Measurements from ENCODE around the gene KIR3DL3.
A peak's percentile ranks its signal among the peaks of the same experiment; 100 is the strongest.
"Not testable (repeated sequence)": the region's sequence is repeated elsewhere in the genome, so short reads cannot be mapped to it uniquely, and the experiment has no call there.

The KIR3DL3 gene

GRCh38 chr19:54724142-54724541 lies at the start of gene KIR3DL3:
Gene KIR3DL3 (plus strand): TSS chr19:54724442. CDS start chr19:54724497, 55 bp downstream.
- DNase-seq: no peak
- no peak for TF ChIP-seq POLR2A (IDR thresholded peaks at IDR 0.05; ENCODE audit: low read length)
- TF ChIP-seq GATA1 (IDR thresholded peaks at IDR 0.05; ENCODE audit: low read depth, low read length): no peak

- peak; percentile 19 to 54 for DNase-seq
Measured at GRCh38 chr19:54676210-54676834, 47.9 kb upstream of the KIR3DL3 start.

GRCh38 chr19:54677217-54677616 lies 47.0 kb upstream of the KIR3DL3 start:
- DNase-seq: no peak
- TF ChIP-seq GATA1 (IDR thresholded peaks at IDR 0.05; ENCODE audit: low read depth, low read length): no peak
- TF ChIP-seq POLR2A (IDR thresholded peaks at IDR 0.05; ENCODE audit: low read length): no peak

- DNase-seq: not testable (repeated sequence)
Measured at GRCh38 chr19:54681596-54681995, 42.6 kb upstream of the KIR3DL3 start.

DNA sequence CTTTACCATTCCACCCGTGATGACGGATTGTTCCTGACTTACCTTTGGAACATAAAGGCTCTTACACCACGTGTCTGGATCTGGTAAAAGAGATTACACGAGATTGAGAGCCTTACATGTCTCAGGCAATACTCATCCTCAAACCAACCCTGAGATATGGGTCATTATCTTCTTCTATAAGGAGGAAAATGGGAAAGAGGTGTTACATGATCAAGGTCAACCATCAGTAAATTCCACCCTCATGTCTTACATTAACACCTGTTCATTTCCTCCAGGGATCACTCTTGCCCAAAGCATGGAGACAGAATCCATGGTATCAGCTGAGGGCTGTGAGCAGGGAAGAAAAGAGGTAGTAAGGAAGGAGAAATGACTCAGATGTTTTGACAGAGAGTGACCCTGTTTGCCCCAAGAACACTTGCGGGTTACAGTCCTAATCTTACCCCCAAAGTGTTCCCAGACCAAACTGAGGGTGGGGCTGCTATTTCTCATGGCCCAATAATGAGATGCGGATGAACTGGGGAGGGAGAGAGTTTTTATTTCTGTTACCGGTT lies 41.9 kb upstream of the KIR3DL3 start:
- TF ChIP-seq GATA1 (IDR thresholded peaks at IDR 0.05; ENCODE audit: low read depth, low read length) (no peak), POLR2A (IDR thresholded peaks at IDR 0.05; ENCODE audit: low read length) (no peak)
- no peak for DNase-seq

- peak; percentile 6 to 8 for DNase-seq
Measured at GRCh38 chr19:54684527-54684926, 39.7 kb upstream of the KIR3DL3 start.

GRCh38 chr19:54691582-54692297 lies 32.5 kb upstream of the KIR3DL3 start:
- TF ChIP-seq POLR2A (IDR thresholded peaks at IDR 0.05; ENCODE audit: low read length) (no peak), GATA1 (IDR thresholded peaks at IDR 0.05; ENCODE audit: low read depth, low read length) (no peak)
- no peak for DNase-seq

More at GRCh38 chr19:54684527-54684926, 39.7 kb upstream of the KIR3DL3 start:
- no peak for TF ChIP-seq POLR2A (IDR thresholded peaks at IDR 0.05; ENCODE audit: low read length)
- TF ChIP-seq GATA1 (IDR thresholded peaks at IDR 0.05; ENCODE audit: low read depth, low read length): no peak

DNA sequence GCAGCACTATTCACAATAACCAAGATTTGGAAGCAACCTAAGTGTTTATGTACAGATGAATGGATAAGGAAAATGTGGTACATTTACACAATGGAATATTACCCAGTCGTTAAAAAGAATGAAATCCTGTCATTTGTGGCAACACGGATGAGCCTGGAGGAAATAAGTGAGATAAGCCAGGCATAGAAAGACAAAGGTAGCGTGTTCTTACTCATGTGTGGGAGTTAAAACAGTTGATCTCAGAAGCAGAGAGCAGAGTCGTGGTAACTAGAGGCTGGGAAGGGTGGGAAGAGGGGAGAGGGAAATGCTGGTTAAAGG lies 32.0 kb upstream of the KIR3DL3 start:
- no peak for TF ChIP-seq GATA1 (IDR thresholded peaks at IDR 0.05; ENCODE audit: low read depth, low read length)
- TF ChIP-seq POLR2A (IDR thresholded peaks at IDR 0.05; ENCODE audit: low read length): no peak
- no peak for DNase-seq

DNA sequence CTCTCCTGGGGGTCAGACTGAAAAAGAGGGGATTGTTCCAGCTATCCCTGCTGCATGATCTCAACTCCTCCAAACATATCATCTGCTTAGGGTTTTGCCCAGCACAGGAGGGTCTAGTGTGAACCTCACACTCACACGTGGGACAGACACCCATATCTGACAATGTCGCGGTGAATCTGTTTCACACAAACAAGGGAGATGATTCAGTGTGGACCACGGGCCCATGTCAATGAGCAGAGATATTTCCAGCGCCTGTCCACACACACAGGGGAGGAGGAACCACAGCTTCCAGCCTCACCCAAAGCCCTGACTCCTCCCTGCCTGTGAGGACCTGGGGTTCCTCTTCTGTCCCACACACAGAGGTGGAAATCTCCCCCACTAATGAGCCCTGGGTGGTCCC lies 29.6 kb upstream of the KIR3DL3 start:
- DNase-seq: no peak
- no peak for TF ChIP-seq POLR2A (IDR thresholded peaks at IDR 0.05; ENCODE audit: low read length)
- no peak for TF ChIP-seq GATA1 (IDR thresholded peaks at IDR 0.05; ENCODE audit: low read depth, low read length)

DNA sequence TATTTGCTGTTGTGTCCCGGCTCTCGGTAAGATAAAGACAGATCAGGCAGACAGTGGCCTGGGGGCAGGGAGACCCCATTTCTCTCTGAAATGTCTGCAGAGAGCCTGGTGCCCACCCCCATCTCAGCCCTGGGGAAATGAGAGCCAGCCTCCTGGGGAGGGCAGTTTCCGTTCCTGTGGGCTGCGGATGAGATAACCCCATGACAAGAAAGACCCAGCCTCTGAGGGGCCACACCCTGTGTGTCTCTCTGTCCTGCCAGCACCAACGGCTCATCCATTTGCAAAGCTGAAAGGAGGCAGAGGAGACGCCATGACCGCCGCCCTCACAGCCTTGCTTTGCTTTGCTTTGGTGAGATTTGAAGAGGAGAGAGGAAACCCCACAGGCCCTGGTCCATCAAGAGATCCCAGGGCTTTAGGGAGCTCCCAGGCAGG lies 28.1 kb upstream of the KIR3DL3 start:
- TF ChIP-seq GATA1 (IDR thresholded peaks at IDR 0.05; ENCODE audit: low read depth, low read length) (no peak), POLR2A (IDR thresholded peaks at IDR 0.05; ENCODE audit: low read length) (no peak)
- DNase-seq: no peak

DNA sequence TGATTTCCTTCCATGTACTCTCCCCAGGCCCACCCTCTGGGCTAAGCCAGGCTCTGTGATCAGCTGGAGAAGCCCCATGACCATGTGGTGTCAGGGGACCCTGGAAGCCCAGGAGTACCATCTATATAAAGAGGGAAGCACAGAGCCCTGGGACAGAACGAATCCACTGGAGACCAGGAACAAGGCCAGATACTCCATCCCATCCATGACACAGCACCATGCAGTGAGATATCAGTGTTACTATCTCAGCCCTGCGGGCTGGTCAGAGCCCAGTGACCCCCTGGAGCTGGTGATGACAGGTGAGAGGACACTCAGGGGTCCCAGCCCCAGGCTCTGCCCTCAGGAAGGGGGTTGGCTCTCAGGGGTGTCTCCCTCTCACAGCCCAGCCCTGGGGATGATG lies 27.5 kb upstream of the KIR3DL3 start:
- TF ChIP-seq GATA1 (IDR thresholded peaks at IDR 0.05; ENCODE audit: low read depth, low read length) (no peak), POLR2A (IDR thresholded peaks at IDR 0.05; ENCODE audit: low read length) (no peak)
- no peak for DNase-seq

GRCh38 chr19:54697716-54698115 lies 26.5 kb upstream of the KIR3DL3 start:
- not testable (repeated sequence) for DNase-seq

DNA sequence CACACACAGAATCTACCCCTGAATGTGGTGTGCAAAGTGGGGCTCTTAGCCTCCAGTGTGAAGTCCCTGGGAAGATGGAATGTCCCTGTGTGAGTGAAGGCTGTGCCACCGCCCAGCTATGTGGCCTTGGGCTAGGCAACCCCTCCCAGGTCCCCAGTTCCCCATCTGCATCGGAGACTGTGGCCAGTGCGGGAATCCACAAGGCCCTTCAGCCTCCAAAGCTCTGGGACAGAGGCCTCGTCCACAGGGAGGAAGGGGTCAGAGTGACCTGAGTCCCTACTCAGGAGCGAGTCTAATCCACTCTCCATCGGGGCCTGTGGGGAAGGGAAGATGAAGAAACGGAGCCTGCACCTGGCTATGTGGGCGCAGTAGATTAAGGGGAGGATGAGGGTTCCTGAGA lies 19.3 kb upstream of the KIR3DL3 start:
- TF ChIP-seq POLR2A (IDR thresholded peaks at IDR 0.05; ENCODE audit: low read length) (no peak), GATA1 (IDR thresholded peaks at IDR 0.05; ENCODE audit: low read depth, low read length) (no peak)

DNA sequence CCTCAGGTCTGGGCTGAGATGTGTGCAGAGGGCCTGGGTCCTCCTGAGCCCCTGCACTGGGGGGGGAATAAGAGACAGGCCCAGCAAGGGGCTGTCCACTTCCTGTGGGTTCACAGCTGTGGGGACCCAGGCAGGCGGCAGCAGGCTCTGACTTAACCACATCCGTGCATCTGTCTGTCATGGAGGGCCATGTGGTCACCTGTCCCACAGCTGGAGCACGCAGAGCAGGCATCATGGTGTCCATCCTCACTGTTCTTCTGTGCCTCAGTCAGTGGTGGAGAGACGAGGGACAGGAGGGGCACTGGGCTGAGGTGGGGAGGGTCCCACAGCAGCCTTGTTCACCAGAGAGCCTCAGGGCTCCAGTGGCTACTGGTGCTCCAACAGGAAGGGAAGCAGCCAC lies 16.3 kb upstream of the KIR3DL3 start:
- TF ChIP-seq POLR2A (IDR thresholded peaks at IDR 0.05; ENCODE audit: low read length): no peak
- no peak for TF ChIP-seq GATA1 (IDR thresholded peaks at IDR 0.05; ENCODE audit: low read depth, low read length)
- DNase-seq: no peak

More for the DNA sequence above, 19.3 kb upstream of the KIR3DL3 start:
- DNase-seq: no peak

- TF ChIP-seq GATA1 (IDR thresholded peaks at IDR 0.05; ENCODE audit: low read depth, low read length): no peak
- TF ChIP-seq POLR2A (IDR thresholded peaks at IDR 0.05; ENCODE audit: low read length): no peak
- DNase-seq: no peak
Measured at GRCh38 chr19:54708781-54709180, 15.5 kb upstream of the KIR3DL3 start.
